ENCODE data around the gene ENTPD3. TPM values are rescaled to one million over a fixed set of nuclear protein-coding genes. Genes with fewer than 3 reads are reported as not detected.

The ENTPD3 gene
- total and polyA plus RNA-seq, 2 donors (not counting 1 experiment from before 2014, with no cell fraction given): not detected

DNA sequence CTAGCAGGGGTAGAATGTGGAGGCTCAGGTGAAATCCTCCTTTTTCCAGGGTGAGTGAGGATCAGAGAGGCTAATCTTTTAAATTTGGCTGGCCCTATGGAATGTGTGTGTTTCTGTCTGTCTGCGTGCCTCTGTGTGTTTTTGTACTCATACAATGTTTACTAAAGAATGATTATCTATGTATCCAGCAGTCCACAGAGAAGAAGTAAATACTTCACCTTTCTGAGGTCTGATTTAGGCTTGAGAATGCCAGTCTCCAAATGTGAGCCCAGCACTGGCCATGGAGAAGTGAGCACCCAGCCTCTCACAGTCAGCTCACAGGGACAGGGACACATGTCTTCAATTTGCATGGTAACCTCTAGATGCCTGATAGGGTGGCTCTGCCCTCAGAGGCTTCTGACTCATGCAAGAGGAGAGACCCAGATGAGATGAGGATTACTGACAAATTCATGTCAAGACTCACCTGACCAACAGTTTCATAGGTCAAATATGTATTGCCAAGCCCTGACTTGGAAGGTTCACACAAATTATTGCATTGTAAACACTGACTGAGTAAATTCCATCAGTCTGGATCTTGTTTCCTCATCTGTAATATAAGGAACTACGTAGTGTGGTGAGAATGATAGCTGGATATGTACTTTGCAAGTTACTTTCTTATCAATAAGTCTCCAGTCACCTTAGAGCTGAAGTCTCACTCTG, 31.0 kb downstream of the ENTPD3 start:
- H3K36me3 ChIP-seq (replicated peaks in 1 of 2; ENCODE audit: control extremely low read depth in 1 of 2, control insufficient read depth in 1 of 2, extremely low read depth in 1 of 2, insufficient read depth in 2 of 2, low read length in 1 of 2): no peaks in the 10 kb centered on the region
- no peak overlapping the region for H2AFZ ChIP-seq (ENCODE audit: insufficient read depth, low read depth, low read length, poor library complexity, severe bottlenecking)
- no peak for TF ChIP-seq EZH2 (IDR thresholded peaks at IDR 0.05; ENCODE audit: borderline replicate concordance, insufficient read depth, low read depth, low read length, poor library complexity, severe bottlenecking)
- TF ChIP-seq, protein P1, sequence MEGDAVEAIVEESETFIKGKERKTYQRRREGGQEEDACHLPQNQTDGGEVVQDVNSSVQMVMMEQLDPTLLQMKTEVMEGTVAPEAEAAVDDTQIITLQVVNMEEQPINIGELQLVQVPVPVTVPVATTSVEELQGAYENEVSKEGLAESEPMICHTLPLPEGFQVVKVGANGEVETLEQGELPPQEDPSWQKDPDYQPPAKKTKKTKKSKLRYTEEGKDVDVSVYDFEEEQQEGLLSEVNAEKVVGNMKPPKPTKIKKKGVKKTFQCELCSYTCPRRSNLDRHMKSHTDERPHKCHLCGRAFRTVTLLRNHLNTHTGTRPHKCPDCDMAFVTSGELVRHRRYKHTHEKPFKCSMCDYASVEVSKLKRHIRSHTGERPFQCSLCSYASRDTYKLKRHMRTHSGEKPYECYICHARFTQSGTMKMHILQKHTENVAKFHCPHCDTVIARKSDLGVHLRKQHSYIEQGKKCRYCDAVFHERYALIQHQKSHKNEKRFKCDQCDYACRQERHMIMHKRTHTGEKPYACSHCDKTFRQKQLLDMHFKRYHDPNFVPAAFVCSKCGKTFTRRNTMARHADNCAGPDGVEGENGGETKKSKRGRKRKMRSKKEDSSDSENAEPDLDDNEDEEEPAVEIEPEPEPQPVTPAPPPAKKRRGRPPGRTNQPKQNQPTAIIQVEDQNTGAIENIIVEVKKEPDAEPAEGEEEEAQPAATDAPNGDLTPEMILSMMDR (IDR thresholded peaks at IDR 0.05): no peak
- CTCF ChIA-PET: no interaction called here
- intact Hi-C loops (cut with micrococcal nuclease): no loop called here
- POLR2A ChIA-PET: no interaction called here
- H3K27me3 ChIP-seq (replicated peaks in 1 of 4; ENCODE audit: control extremely low read depth in 1 of 4, control insufficient read depth in 3 of 4, insufficient read depth in 4 of 4, low read length in 3 of 4): no peaks in the 10 kb centered on the region
- Mint-ChIP-seq H3K9me3 (ENCODE audit: insufficient read depth) (no peaks in the 10 kb centered on the region), H3K27ac (no peak overlapping the region), H3K4me3 (no peak overlapping the region), H3K4me1 (no peaks in the 10 kb centered on the region), H3K27me3 (peaks cover 18% of the 10 kb centered on the region)
- H3K4me2 ChIP-seq (replicated peaks; ENCODE audit: low read depth, low read length, poor library complexity, severe bottlenecking): no peak overlapping the region
- no peak overlapping the region for H3K4me3 ChIP-seq (ENCODE audit: control extremely low read depth in 1 of 5, extremely low read depth in 1 of 5, insufficient read depth in 1 of 5, low read depth in 2 of 5, low read length in 4 of 5)
- ATAC-seq (ENCODE audit: low read depth): no peak
- H3K9ac ChIP-seq (ENCODE audit: low read length): no peak overlapping the region
- H3K9me3 ChIP-seq (ENCODE audit: control extremely low read depth in 1 of 3, control insufficient read depth in 2 of 3, insufficient read depth in 1 of 3, low read length in 2 of 3): no peaks in the 10 kb centered on the region
- H3K4me1 ChIP-seq (ENCODE audit: control insufficient read depth in 2 of 2, insufficient read depth in 2 of 2, low read length in 2 of 2): no peaks in the 10 kb centered on the region
- no peaks in the 10 kb centered on the region for H3K79me2 ChIP-seq (ENCODE audit: control insufficient read depth, insufficient read depth, low read length)
- H3K27ac ChIP-seq (ENCODE audit: low read length in 2 of 2): no peak overlapping the region
- H4K20me1 ChIP-seq (ENCODE audit: control insufficient read depth, insufficient read depth, low read length, poor library complexity, severe bottlenecking): no peaks in the 10 kb centered on the region
- DNase-seq: no peak
- WGBS (ENCODE audit: insufficient coverage): no CpG with 5 or more reads among the region's 2 CpGs

DNA sequence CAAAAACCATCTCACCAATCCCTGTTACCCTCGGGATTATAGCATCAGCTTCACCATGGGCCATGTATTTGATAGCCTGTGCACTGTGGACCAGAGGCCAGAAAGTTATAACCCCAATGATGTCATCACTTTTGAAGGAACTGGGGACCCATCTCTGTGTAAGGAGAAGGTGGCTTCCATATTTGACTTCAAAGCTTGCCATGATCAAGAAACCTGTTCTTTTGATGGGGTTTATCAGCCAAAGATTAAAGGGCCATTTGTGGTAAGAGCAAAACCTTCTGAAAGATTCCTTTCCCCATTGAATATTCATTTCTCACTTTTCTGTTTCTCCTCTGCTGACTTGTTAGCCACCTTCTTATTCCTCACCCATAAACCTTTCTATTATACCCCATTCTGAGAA, 35.9 kb downstream of the ENTPD3 start:
- intact Hi-C loops (cut with micrococcal nuclease): no loop called here
- POLR2A ChIA-PET: no interaction called here
- Mint-ChIP-seq H3K4me1 (no peaks in the 10 kb centered on the region), H3K27me3 (no peaks in the 10 kb centered on the region), H3K9me3 (ENCODE audit: insufficient read depth) (no peaks in the 10 kb centered on the region), H3K4me3 (no peak overlapping the region), H3K27ac (no peak overlapping the region)
- no peaks in the 10 kb centered on the region for H4K20me1 ChIP-seq (ENCODE audit: control insufficient read depth, insufficient read depth, low read length, poor library complexity, severe bottlenecking)
- WGBS (ENCODE audit: insufficient coverage): 100% methylated on average over 1 of the region's 1 CpG
- H3K4me3 ChIP-seq (ENCODE audit: control extremely low read depth in 1 of 5, extremely low read depth in 1 of 5, insufficient read depth in 1 of 5, low read depth in 2 of 5, low read length in 4 of 5): no peak overlapping the region
- ATAC-seq (ENCODE audit: low read depth) (no peak), DNase-seq (no peak)
- H3K79me2 ChIP-seq (ENCODE audit: control insufficient read depth, insufficient read depth, low read length): no peaks in the 10 kb centered on the region
- no peak overlapping the region for H3K4me2 ChIP-seq (replicated peaks; ENCODE audit: low read depth, low read length, poor library complexity, severe bottlenecking)
- H3K4me1 ChIP-seq (ENCODE audit: control insufficient read depth in 2 of 2, insufficient read depth in 2 of 2, low read length in 2 of 2): no peaks in the 10 kb centered on the region
- no peak overlapping the region for H2AFZ ChIP-seq (ENCODE audit: insufficient read depth, low read depth, low read length, poor library complexity, severe bottlenecking)
- CTCF ChIA-PET: no interaction called here
- TF ChIP-seq, protein P1 (IDR thresholded peaks at IDR 0.05): no peak
- no peak for TF ChIP-seq EZH2 (IDR thresholded peaks at IDR 0.05; ENCODE audit: borderline replicate concordance, insufficient read depth, low read depth, low read length, poor library complexity, severe bottlenecking)
- H3K9ac ChIP-seq (ENCODE audit: low read length): no peak overlapping the region
- no peak overlapping the region for H3K27ac ChIP-seq (ENCODE audit: low read length in 2 of 2)
- no peaks in the 10 kb centered on the region for H3K27me3 ChIP-seq (replicated peaks in 1 of 4; ENCODE audit: control extremely low read depth in 1 of 4, control insufficient read depth in 3 of 4, insufficient read depth in 4 of 4, low read length in 3 of 4)
- H3K9me3 ChIP-seq (ENCODE audit: control extremely low read depth in 1 of 3, control insufficient read depth in 2 of 3, insufficient read depth in 1 of 3, low read length in 2 of 3): no peaks in the 10 kb centered on the region
- H3K36me3 ChIP-seq (replicated peaks in 1 of 2; ENCODE audit: control extremely low read depth in 1 of 2, control insufficient read depth in 1 of 2, extremely low read depth in 1 of 2, insufficient read depth in 2 of 2, low read length in 1 of 2): no peaks in the 10 kb centered on the region
